H1 (cell line): ENCODE results near the gene HS3ST5. TPM values are rescaled to one million over a fixed set of nuclear protein-coding genes. Genes with fewer than 3 reads are reported as not detected.

Source experiments
- BRCA1 ChIP-seq: IDR thresholded peaks from 2 replicates; pipeline ENCODE4 v1.6.1; 2012; ENCODE audit warnings: low read depth, low read length, improper control_type of control experiment
- CHD2 ChIP-seq: IDR thresholded peaks from 2 replicates; pipeline ENCODE4 v1.6.1; 2012; ENCODE audit warnings: low read length, improper control_type of control experiment
- EGR1 ChIP-seq: IDR thresholded peaks from 2 replicates; pipeline ENCODE4 v1.6.1; 2011; ENCODE audit warnings: low read depth, low read length, borderline replicate concordance
- EZH2 ChIP-seq: fragments of 200-600 bp; sonication (generic); IDR thresholded peaks from 2 replicates; pipeline ENCODE4 v1.7.1; 2012; ENCODE audit warnings: low read depth, mild to moderate bottlenecking, moderate library complexity, low read length, inconsistent platforms; ENCODE audit not compliant: severe bottlenecking
- HDAC2 ChIP-seq, 2 experiments: fragments of 300-600 bp in 1 of 2; sonication (generic) in 1 of 2; IDR thresholded peaks; 2 replicates each; pipeline ENCODE4 v1.6.1; 2011 to 2012; ENCODE audit warnings: low read depth in 2 of 2, low read length in 2 of 2, mild to moderate bottlenecking in 2 of 2, moderate library complexity in 2 of 2, borderline replicate concordance in 1 of 2, inconsistent platforms in 1 of 2
- POLR2A ChIP-seq, 2 experiments: IDR thresholded peaks; 1 replicate in 1 of 2; 2 replicates in 1 of 2; pipeline ENCODE4 v1.6.1; 2011; ENCODE audit warnings: low read depth in 2 of 2, low read length in 2 of 2, mild to moderate bottlenecking in 2 of 2; ENCODE audit errors: control extremely low read depth in 1 of 2
- RFX5 ChIP-seq: IDR thresholded peaks from 2 replicates; pipeline ENCODE4 v1.6.1; 2011; ENCODE audit warnings: low read depth, low read length, improper control_type of control experiment, borderline replicate concordance
- TAF1 ChIP-seq: IDR thresholded peaks from 2 replicates; pipeline ENCODE4 v1.6.1; 2011; ENCODE audit warnings: mild to moderate bottlenecking, low read depth, low read length
- polyA plus RNA-seq, 7 experiments: library from polyadenylated mRNA; depleted of rRNA in 3 of 7; stranded (reverse) in 5 of 7; unstranded in 2 of 7; fragments of >200 nt in 5 of 7; fragments of 200-250 nt in 2 of 7; gene quantifications; 1 replicate in 5 of 7; 2 replicates in 1 of 7; 4 replicates in 1 of 7; pipeline versions ENCODE4 v1.2.1 to v1.2.3, GENCODE V29; 2011 to 2013; ENCODE audit warnings: missing spikeins in 2 of 7, mixed read lengths in 2 of 7
- total RNA-seq: library from RNA; stranded (reverse); fragmentation: NEBNext Ultra II Directional; extraction: Animal tissue kit (Norgen Biotek cat#: 25700); gene quantifications from 2 replicates; pipeline ENCODE4 v1.2.1, GENCODE V29; 2021

HS3ST5 gene
- total and polyA plus RNA-seq, 2 of the 8 experiments (the other 6 are each of a cell fraction or from before 2014, with no cell fraction given) = 1.2 to 9.9 TPM

DNA sequence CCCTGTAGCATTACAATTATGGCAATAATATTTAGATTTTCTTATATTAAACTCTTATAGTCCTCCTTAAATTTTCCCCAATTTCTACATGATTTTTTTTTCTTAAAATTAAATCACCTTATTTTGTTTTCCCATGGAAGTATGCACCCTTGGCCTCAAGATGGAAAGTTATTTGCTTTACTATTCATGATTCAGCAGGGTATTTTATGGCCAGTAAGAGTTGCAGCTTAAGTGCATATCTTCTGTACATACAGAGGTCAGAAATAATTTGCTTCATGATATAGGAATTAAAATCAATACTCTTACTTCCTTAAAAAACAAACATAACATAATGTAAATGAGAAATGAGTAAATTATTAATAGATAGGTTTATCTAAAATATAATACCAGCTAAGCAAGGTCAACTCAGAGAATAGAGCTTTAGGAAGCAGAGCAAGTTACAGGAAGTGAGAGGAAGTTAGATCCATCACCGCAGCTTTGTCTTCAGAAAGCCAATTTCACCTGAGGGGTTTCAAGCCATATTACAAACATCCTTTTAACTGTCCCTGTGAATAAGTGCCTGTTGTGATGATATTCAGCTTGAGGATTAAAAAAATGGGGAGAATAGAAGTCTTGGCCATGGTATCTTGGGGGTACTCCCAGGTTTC lies 24.6 kb upstream of the HS3ST5 start (continued):
- no peak for TF ChIP-seq EZH2
- no peak for TF ChIP-seq POLR2A (IDR thresholded peaks at IDR 0.05; ENCODE audit: control extremely low read depth in 1 of 2, low read depth in 2 of 2, low read length in 2 of 2)
- TF ChIP-seq TAF1 = no peak
- TF ChIP-seq EGR1 = no peak
- TF ChIP-seq HDAC2 (IDR thresholded peaks at IDR 0.05; ENCODE audit: borderline replicate concordance in 1 of 2, low read depth in 2 of 2, low read length in 2 of 2) = no peak
- TF ChIP-seq RFX5 = no peak
- no peak for TF ChIP-seq CHD2
- no peak for TF ChIP-seq BRCA1
